HCT116 (cell line): ENCODE results near the gene ADPGK. TPM values are rescaled to one million over a fixed set of nuclear protein-coding genes. Genes with fewer than 3 reads are reported as not detected.

Experiments
- ATAC-seq: fragments of 200-7000 bp; cut with Tn5 transposase; 2 replicates; pipeline ENCODE4 v1.9.1; 2020; ENCODE audit warnings: mild to moderate bottlenecking, moderate library complexity
- BruUV-seq: library from RNA; stranded (reverse); fragments of 400-500 nt; replicated peaks from 2 replicates; lab custom pipeline; 2021; lab: Mats Ljungman, UMichigan
- CTCF ChIA-PET: fragments of 300-600 bp; sonication (Branson Sonifier 250); formaldehyde crosslinking; loops from one replicate; lab custom pipeline; 2021; ENCODE audit warnings: antibody characterized with exemption; lab: Charles Lee
- POLR2A ChIA-PET: fragments of 300-600, 350-600 bp; sonication (Branson Sonifier 250); formaldehyde crosslinking; loops from one replicate; lab custom pipeline; 2021; ENCODE audit warnings: antibody characterized with exemption; lab: Charles Lee
- RAD21 ChIA-PET, 2 experiments: fragments of 300-600 bp; sonication (Branson Sonifier 250); formaldehyde crosslinking; loops; one replicate each; lab custom pipeline; 2023; ENCODE audit warnings: low total read pairs in 2 of 2; ENCODE audit not compliant: uncharacterized antibody in 2 of 2, unreplicated experiment in 2 of 2, low non-redundant PET in 1 of 2; lab: Charles Lee
- DNase-seq: peaks from one replicate; pipeline ENCODE4 v3.0.0-alpha.2; 2010; ENCODE audit warnings: low read depth, low spot score
- H2AFZ ChIP-seq: fragments of 200-600 bp; shearing (Covaris generic), sonication (generic); 2 replicates; pipeline ENCODE4 v1.6.1; 2017; ENCODE audit warnings: low read depth, mixed run types, mixed read lengths, antibody characterized with exemption, low read length; ENCODE audit not compliant: poor library complexity, severe bottlenecking
- H3K27ac ChIP-seq: 2 replicates; pipeline ENCODE4 v1.5.1; 2012; ENCODE audit warnings: low read depth, low read length
- H3K27me3 ChIP-seq: fragments of 200-600 bp; sonication (generic); 2 replicates; pipeline ENCODE4 v1.6.1; 2016; ENCODE audit warnings: mixed run types, low read length, mixed read lengths; ENCODE audit not compliant: insufficient read depth
- H3K36me3 ChIP-seq, 2 experiments: fragments of 200-500 bp in 1 of 2; fragments of 200-600 bp in 1 of 2; sonication (Bioruptor generic) in 1 of 2; sonication (generic) in 1 of 2; 2 replicates each; pipeline versions ENCODE4 v1.5.1 to v1.6.1; 2014 to 2016; ENCODE audit warnings: low read length in 2 of 2, inconsistent platforms in 1 of 2, mixed read lengths in 1 of 2, mixed run types in 1 of 2; ENCODE audit not compliant: insufficient read depth in 2 of 2, control insufficient read depth in 1 of 2
- H3K4me1 ChIP-seq, 2 experiments: fragments of 200-600 bp in 1 of 2; sonication (generic) in 1 of 2; 2 replicates each; pipeline versions ENCODE4 v1.5.1 to v1.6.1; 2012 to 2017; ENCODE audit warnings: low read length in 2 of 2, inconsistent platforms in 1 of 2, mild to moderate bottlenecking in 1 of 2, mixed read lengths in 1 of 2, mixed run types in 1 of 2, moderate library complexity in 1 of 2; ENCODE audit not compliant: insufficient read depth in 2 of 2, control insufficient read depth in 1 of 2
- H3K4me2 ChIP-seq: fragments of 200-600 bp; sonication (generic); 2 replicates; pipeline ENCODE4 v1.6.1; 2017; ENCODE audit warnings: mixed run types, low read length, mixed read lengths
- H3K4me3 ChIP-seq, 2 experiments: fragments of 200-600 bp in 1 of 2; sonication (generic) in 1 of 2; replicated peaks in 1 of 2; 2 replicates each; pipeline ENCODE4 v1.5.1; 2011 to 2016; ENCODE audit warnings: low read length in 2 of 2, control low read depth in 1 of 2, low read depth in 1 of 2, mild to moderate bottlenecking in 1 of 2, mixed read lengths in 1 of 2, mixed run types in 1 of 2
- H3K79me2 ChIP-seq: fragments of 200-600 bp; sonication (generic); 2 replicates; pipeline ENCODE4 v1.6.1; 2017; ENCODE audit warnings: mild to moderate bottlenecking, mixed run types, low read length, moderate library complexity, mixed read lengths; ENCODE audit not compliant: insufficient read depth
- H3K9ac ChIP-seq: fragments of 200-600 bp; sonication (generic); 2 replicates; pipeline ENCODE4 v1.6.1; 2016; ENCODE audit warnings: low read length, mixed read lengths
- H3K9me2 ChIP-seq: fragments of 200-600 bp; sonication (generic), shearing (Covaris generic); 2 replicates; pipeline ENCODE4 v1.6.1; 2017; ENCODE audit warnings: mixed run types, mild to moderate bottlenecking, moderate library complexity; ENCODE audit not compliant: insufficient read depth
- H3K9me3 ChIP-seq, 2 experiments: fragments of 200-500 bp in 1 of 2; fragments of 200-600 bp in 1 of 2; sonication (Bioruptor generic) in 1 of 2; sonication (generic) in 1 of 2; 2 replicates each; pipeline ENCODE4 v1.6.1; 2014 to 2017; ENCODE audit warnings: low read length in 2 of 2, mixed read lengths in 2 of 2, inconsistent platforms in 1 of 2, low read depth in 1 of 2, mild to moderate bottlenecking in 1 of 2, mixed run types in 1 of 2, moderate library complexity in 1 of 2; ENCODE audit not compliant: control insufficient read depth in 1 of 2, insufficient read depth in 1 of 2
- H4K20me1 ChIP-seq: fragments of 200-600 bp; sonication (generic), shearing (Covaris generic); 2 replicates; pipeline ENCODE4 v1.6.1; 2017; ENCODE audit warnings: mixed run types, mild to moderate bottlenecking, moderate library complexity; ENCODE audit not compliant: insufficient read depth
- ELF1 ChIP-seq: IDR thresholded peaks from 2 replicates; pipeline ENCODE4 v1.6.1; 2012; ENCODE audit warnings: low read depth, borderline replicate concordance
- EZH2 ChIP-seq: fragments of 200-600 bp; sonication (generic); IDR thresholded peaks from 2 replicates; pipeline ENCODE4 v1.6.1; 2017; ENCODE audit warnings: antibody characterized with exemption, mixed run types
- JUND ChIP-seq: IDR thresholded peaks from 2 replicates; pipeline ENCODE4 v1.6.1; 2012
- MAX ChIP-seq: IDR thresholded peaks from 2 replicates; pipeline ENCODE4 v1.6.1; 2012
- POLR2A ChIP-seq: IDR thresholded peaks from 2 replicates; pipeline ENCODE4 v1.7.0; 2011; ENCODE audit warnings: borderline replicate concordance; ENCODE audit not compliant: insufficient read depth, insufficient read length; ENCODE audit errors: extremely low read depth
- POLR2AphosphoS5 ChIP-seq: IDR thresholded peaks from 2 replicates; pipeline ENCODE4 v1.6.1; 2011; ENCODE audit warnings: mild to moderate bottlenecking, low read depth, low read length, moderate library complexity
- SIN3A ChIP-seq: IDR thresholded peaks from 2 replicates; pipeline ENCODE4 v1.6.1; 2012; ENCODE audit warnings: low read depth
- TCF7L2 ChIP-seq: IDR thresholded peaks from 2 replicates; pipeline ENCODE4 v1.7.0; 2011; ENCODE audit warnings: borderline replicate concordance, inconsistent platforms; ENCODE audit not compliant: insufficient read depth, insufficient read length; ENCODE audit errors: extremely low read depth
- YY1 ChIP-seq: IDR thresholded peaks from 2 replicates; pipeline ENCODE4 v1.6.1; 2011; ENCODE audit warnings: low read length, low read depth, moderate library complexity, mild to moderate bottlenecking; ENCODE audit not compliant: insufficient replicate concordance; ENCODE audit errors: extremely low read depth
- intact Hi-C: fragments of 100-400 bp; cut with micrococcal nuclease; formaldehyde crosslinking; loops from 2 replicates; pipeline ENCODE4 v1.10.0; 2022
- total RNA-seq: library from RNA; stranded (reverse); gene quantifications from one replicate; pipeline ENCODE4 v1.2.1, GENCODE V29; 2021; ENCODE audit not compliant: unreplicated experiment
- TF ChIP-seq, protein P1 (sequence below): IDR thresholded peaks from 2 replicates; pipeline ENCODE4 v1.6.1; 2012; ENCODE audit warnings: low read depth

The ADPGK gene
- total RNA-seq, 1 experiment from 2014 or later = 41.5 TPM

DNA sequence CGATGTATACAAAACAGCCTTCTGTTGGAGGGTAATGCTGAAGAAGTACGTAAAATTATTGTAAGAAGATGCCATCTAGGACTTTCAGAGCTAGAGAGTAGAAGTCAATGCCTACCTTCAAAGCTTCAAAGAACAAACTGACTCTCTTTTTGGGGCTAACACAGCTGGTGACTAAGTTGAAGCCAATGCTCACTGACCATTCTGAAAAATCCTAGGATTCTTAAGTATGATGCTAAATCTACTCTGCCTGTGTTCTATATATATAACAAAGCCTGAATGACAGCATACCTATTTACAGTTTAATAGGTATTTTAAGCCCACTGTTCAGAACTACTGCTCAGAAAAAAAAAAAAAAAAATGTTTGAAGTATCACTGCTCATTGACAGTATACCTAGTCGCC is 18.9 kb downstream of the ADPGK start:
- H3K27ac ChIP-seq = no peak overlapping the region
- RAD21 ChIA-PET = no interaction called here
- intact Hi-C loops = no loop called here
- H3K9me3 ChIP-seq = peaks cover 0 to 18% of the 10 kb centered on the region in 2 experiments; a peak in 2 of 4 replicates
- H3K4me3 ChIP-seq = no peak overlapping the region
- ATAC-seq = no peak
- H2AFZ ChIP-seq = no peak overlapping the region
- no TSS peak for BruUV-seq
- H3K79me2 ChIP-seq = peaks cover 62% of the 10 kb centered on the region
- no peak overlapping the region for H3K9ac ChIP-seq
- POLR2A ChIA-PET = no interaction called here
- H3K9me2 ChIP-seq = no peaks in the 10 kb centered on the region
- H4K20me1 ChIP-seq = no peaks in the 10 kb centered on the region
- H3K4me2 ChIP-seq = no peak overlapping the region
- CTCF ChIA-PET = interaction anchor here (1.5 kb wide), 1 partner anchor 46 kb away, joined by 3 read pairs; no protein-coding TSS in a partner anchor
- H3K27me3 ChIP-seq = no peaks in the 10 kb centered on the region
- TF ChIP-seq POLR2AphosphoS5 (no peak), SIN3A (no peak), POLR2A (no peak), JUND (no peak)
- H3K4me1 ChIP-seq = no peaks in the 10 kb centered on the region
- no peak for DNase-seq
- peaks cover 20 to 55% of the 10 kb centered on the region in 2 experiments; a peak in 3 of 4 replicates for H3K36me3 ChIP-seq

DNA sequence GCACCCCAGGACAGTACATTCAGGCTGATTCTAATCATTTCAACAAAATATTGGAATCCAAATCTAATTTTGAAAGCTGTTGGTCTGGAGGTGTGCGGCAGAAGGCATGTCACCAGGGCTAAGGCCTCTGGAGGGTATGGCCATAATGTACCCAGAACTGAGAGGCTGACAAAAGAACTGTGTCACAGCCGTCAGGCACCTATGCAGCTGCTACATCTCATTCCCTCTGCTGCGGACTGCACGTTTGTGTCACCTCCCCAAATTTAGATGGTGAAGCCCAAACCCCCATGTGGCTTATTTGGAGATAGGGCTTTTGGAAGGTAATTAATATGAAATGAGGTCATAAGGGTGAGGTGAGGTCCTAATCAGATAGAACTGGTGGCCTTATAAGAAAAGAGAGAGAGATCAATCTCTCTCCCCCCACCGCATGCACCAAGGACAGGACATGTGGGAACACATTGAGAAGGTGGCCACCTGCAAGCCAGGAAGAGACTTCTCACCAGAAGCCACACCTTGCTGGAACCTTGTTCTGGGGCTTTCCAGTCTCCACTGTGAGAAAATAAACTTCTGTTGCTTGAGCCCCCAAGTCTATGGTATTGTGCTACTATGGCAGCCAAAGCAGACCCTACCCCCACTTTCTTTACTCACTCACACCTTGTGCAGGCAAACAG is 22.8 kb downstream of the ADPGK start:
- TF ChIP-seq ELF1 (no peak), YY1 (no peak), MAX (no peak), TCF7L2 (no peak), EZH2 (no peak), JUND (no peak)
- TF ChIP-seq, protein P1, sequence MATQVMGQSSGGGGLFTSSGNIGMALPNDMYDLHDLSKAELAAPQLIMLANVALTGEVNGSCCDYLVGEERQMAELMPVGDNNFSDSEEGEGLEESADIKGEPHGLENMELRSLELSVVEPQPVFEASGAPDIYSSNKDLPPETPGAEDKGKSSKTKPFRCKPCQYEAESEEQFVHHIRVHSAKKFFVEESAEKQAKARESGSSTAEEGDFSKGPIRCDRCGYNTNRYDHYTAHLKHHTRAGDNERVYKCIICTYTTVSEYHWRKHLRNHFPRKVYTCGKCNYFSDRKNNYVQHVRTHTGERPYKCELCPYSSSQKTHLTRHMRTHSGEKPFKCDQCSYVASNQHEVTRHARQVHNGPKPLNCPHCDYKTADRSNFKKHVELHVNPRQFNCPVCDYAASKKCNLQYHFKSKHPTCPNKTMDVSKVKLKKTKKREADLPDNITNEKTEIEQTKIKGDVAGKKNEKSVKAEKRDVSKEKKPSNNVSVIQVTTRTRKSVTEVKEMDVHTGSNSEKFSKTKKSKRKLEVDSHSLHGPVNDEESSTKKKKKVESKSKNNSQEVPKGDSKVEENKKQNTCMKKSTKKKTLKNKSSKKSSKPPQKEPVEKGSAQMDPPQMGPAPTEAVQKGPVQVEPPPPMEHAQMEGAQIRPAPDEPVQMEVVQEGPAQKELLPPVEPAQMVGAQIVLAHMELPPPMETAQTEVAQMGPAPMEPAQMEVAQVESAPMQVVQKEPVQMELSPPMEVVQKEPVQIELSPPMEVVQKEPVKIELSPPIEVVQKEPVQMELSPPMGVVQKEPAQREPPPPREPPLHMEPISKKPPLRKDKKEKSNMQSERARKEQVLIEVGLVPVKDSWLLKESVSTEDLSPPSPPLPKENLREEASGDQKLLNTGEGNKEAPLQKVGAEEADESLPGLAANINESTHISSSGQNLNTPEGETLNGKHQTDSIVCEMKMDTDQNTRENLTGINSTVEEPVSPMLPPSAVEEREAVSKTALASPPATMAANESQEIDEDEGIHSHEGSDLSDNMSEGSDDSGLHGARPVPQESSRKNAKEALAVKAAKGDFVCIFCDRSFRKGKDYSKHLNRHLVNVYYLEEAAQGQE = no peak
- TF ChIP-seq, all 23 proteins: peak for 0
- CTCF ChIA-PET = no interaction called here
- no peak overlapping the region for H3K4me2 ChIP-seq
- H4K20me1 ChIP-seq = no peaks in the 10 kb centered on the region
- ATAC-seq (no peak), DNase-seq (no peak)
- no TSS peak for BruUV-seq
- H3K9me3 ChIP-seq = no peaks in the 10 kb centered on the region
- no peak overlapping the region for H2AFZ ChIP-seq
- intact Hi-C loops = no loop called here
- H3K79me2 ChIP-seq = peaks cover 30% of the 10 kb centered on the region
- RAD21 ChIA-PET = no interaction called here
- peaks cover 15 to 35% of the 10 kb centered on the region in 2 experiments for H3K36me3 ChIP-seq
- H3K27me3 ChIP-seq = no peaks in the 10 kb centered on the region
- no peak overlapping the region for H3K27ac ChIP-seq
- H3K4me1 ChIP-seq = no peaks in the 10 kb centered on the region
- no peaks in the 10 kb centered on the region for H3K9me2 ChIP-seq
- POLR2A ChIA-PET = no interaction called here
- H3K9ac ChIP-seq = no peak overlapping the region
- H3K4me3 ChIP-seq = no peak overlapping the region
